ENCODE results near the gene NEFH.

- TF ChIP-seq CTCF (conservative IDR thresholded peaks at IDR 0.05; ENCODE audit: low read length), result no peak
- TF ChIP-seq EZH2phosphoT487 (IDR thresholded peaks at IDR 0.05; ENCODE audit: borderline replicate concordance, low read depth, low read length), result no peak
Measured at GRCh38 chr22:29459773-29460172, 20.2 kb upstream of the NEFH start.
